PC-9 (cell line): ENCODE data around the gene CACNA1H. TPM values are rescaled to one million over a fixed set of nuclear protein-coding genes. Genes with fewer than 3 reads are reported as not detected.

ENCODE experiments used
- BruUV-seq: library from RNA; stranded (reverse); fragments of 400-500 nt; replicated peaks from 2 replicates; lab custom pipeline; 2021; lab: Mats Ljungman, UMichigan
- CTCF ChIA-PET: fragments of 300-600 bp; sonication (Branson Sonifier 250); formaldehyde crosslinking; loops from one replicate; lab custom pipeline; 2022; ENCODE audit warnings: antibody characterized with exemption; lab: Charles Lee
- POLR2A ChIA-PET: fragments of 300-600 bp; sonication (Branson Sonifier 250); formaldehyde crosslinking; loops from one replicate; lab custom pipeline; 2022; ENCODE audit warnings: antibody characterized with exemption; ENCODE audit not compliant: unreplicated experiment; lab: Charles Lee
- DNase-seq, 2 experiments: peaks; one replicate each; pipeline versions ENCODE4 v3.0.0 to v3.0.0-alpha.2; 2015 to 2022; ENCODE audit warnings: mixed read lengths in 1 of 2
- H2AFZ ChIP-seq: fragments of 200-600 bp; sonication (generic); 2 replicates; pipeline ENCODE4 v1.8.1; 2017; ENCODE audit warnings: antibody characterized with exemption
- H3F3A ChIP-seq: fragments of 200-600 bp; sonication (generic); 2 replicates; pipeline ENCODE4 v1.8.1; 2017; ENCODE audit warnings: antibody characterized with exemption, mild to moderate bottlenecking, low read depth; ENCODE audit not compliant: insufficient read depth
- H3K27ac ChIP-seq: fragments of 200-600 bp; sonication (generic); 2 replicates; pipeline ENCODE4 v1.6.1; 2016; ENCODE audit warnings: mixed run types
- H3K27me3 ChIP-seq: fragments of 200-600 bp; sonication (generic); 2 replicates; pipeline ENCODE4 v1.6.1; 2016; ENCODE audit warnings: low read depth, mixed run types; ENCODE audit not compliant: insufficient read depth
- H3K36me3 ChIP-seq: fragments of 200-600 bp; sonication (generic); 2 replicates; pipeline ENCODE4 v1.6.1; 2016; ENCODE audit warnings: low read depth, mixed run types
- H3K4me1 ChIP-seq: fragments of 200-600 bp; sonication (generic); replicated peaks from 2 replicates; pipeline ENCODE4 v1.6.1; 2016; ENCODE audit warnings: mixed run types; ENCODE audit not compliant: insufficient read depth
- H3K4me2 ChIP-seq: fragments of 200-600 bp; sonication (generic); 2 replicates; pipeline ENCODE4 v1.6.1; 2017; ENCODE audit warnings: mixed run types
- H3K4me3 ChIP-seq: fragments of 200-600 bp; sonication (generic); 2 replicates; pipeline ENCODE4 v1.6.1; 2016; ENCODE audit warnings: mixed run types
- H3K79me2 ChIP-seq: fragments of 200-600 bp; sonication (generic); 2 replicates; pipeline ENCODE4 v1.6.1; 2017; ENCODE audit warnings: low read depth, mixed run types
- H3K9me2 ChIP-seq: fragments of 200-600 bp; sonication (generic); 2 replicates; pipeline ENCODE4 v1.8.1; 2017; ENCODE audit warnings: mild to moderate bottlenecking; ENCODE audit not compliant: insufficient read depth
- H3K9me3 ChIP-seq: fragments of 200-600 bp; sonication (generic); 2 replicates; pipeline ENCODE4 v1.8.1; 2016; ENCODE audit warnings: low read depth; ENCODE audit not compliant: insufficient read depth
- H4K20me1 ChIP-seq: fragments of 200-600 bp; sonication (generic); 2 replicates; pipeline ENCODE4 v1.8.1; 2017; ENCODE audit not compliant: insufficient read depth
- CTCF ChIP-seq: fragments of 200-600 bp; sonication (generic); conservative IDR thresholded peaks from 2 replicates; pipeline ENCODE4 v1.6.1; 2017; ENCODE audit warnings: mixed run types, antibody characterized with exemption, mild to moderate bottlenecking, moderate library complexity
- EZH2 ChIP-seq: fragments of 200-600 bp; sonication (generic); IDR thresholded peaks from 2 replicates; pipeline ENCODE4 v1.8.0; 2017; ENCODE audit warnings: antibody characterized with exemption, low read depth
- intact Hi-C: fragments of 100-400 bp; cut with micrococcal nuclease; formaldehyde crosslinking; loops from one replicate; pipeline ENCODE4 v1.10.0; 2022; ENCODE audit not compliant: unreplicated experiment
- total RNA-seq: library from RNA; stranded (reverse); gene quantifications from 2 replicates; pipeline ENCODE4 v1.2.3, GENCODE V29; 2021

CACNA1H gene
- total RNA-seq, 1 experiment from 2014 or later: not detected

GRCh38 chr16:1147027-1147426 lies 5.9 kb upstream of the CACNA1H start:
- no peaks in the 10 kb centered on the region for H3K36me3 ChIP-seq
- no peaks in the 10 kb centered on the region for H4K20me1 ChIP-seq
- no peak overlapping the region for H3K4me3 ChIP-seq
- ChIA-PET POLR2A (no interaction called here), CTCF (interaction anchor here (0.7 kb wide), 1 partner anchor 559 kb away, joined by 8 read pairs; no protein-coding TSS in a partner anchor)
- no peaks in the 10 kb centered on the region for H3K9me3 ChIP-seq
- TF ChIP-seq CTCF (no peak), EZH2 (no peak)
- no TSS peak for BruUV-seq
- no peaks in the 10 kb centered on the region for H3K4me1 ChIP-seq
- intact Hi-C loops: no loop called here
- H3K27me3 ChIP-seq: peaks cover 55% of the 10 kb centered on the region
- no peak overlapping the region for H3K27ac ChIP-seq
- no peaks in the 10 kb centered on the region for H3K79me2 ChIP-seq
- no peaks in the 10 kb centered on the region; the same call in 1 of the 2 replicates for H3F3A ChIP-seq
- no peaks in the 10 kb centered on the region for H3K9me2 ChIP-seq
- DNase-seq: no peak
- no peak overlapping the region for H3K4me2 ChIP-seq
- H2AFZ ChIP-seq: no peak overlapping the region

GRCh38 chr16:1149101-1149636 lies 3.7 kb upstream of the CACNA1H start:
- no peak overlapping the region for H3K4me2 ChIP-seq
- H2AFZ ChIP-seq: no peak overlapping the region
- ChIA-PET POLR2A (no interaction called here), CTCF (no interaction called here)
- no TSS peak for BruUV-seq
- H3K9me2 ChIP-seq: no peaks in the 10 kb centered on the region
- no peak overlapping the region for H3K4me3 ChIP-seq
- H3K9me3 ChIP-seq: no peaks in the 10 kb centered on the region
- no peaks in the 10 kb centered on the region for H3K36me3 ChIP-seq
- H3F3A ChIP-seq: no peaks in the 10 kb centered on the region; the same call in 1 of the 2 replicates
- H3K79me2 ChIP-seq: no peaks in the 10 kb centered on the region
- H3K27ac ChIP-seq: no peak overlapping the region
- intact Hi-C loops: no loop called here
- no peaks in the 10 kb centered on the region for H3K4me1 ChIP-seq
- H4K20me1 ChIP-seq: no peaks in the 10 kb centered on the region
- H3K27me3 ChIP-seq: peaks cover 35% of the 10 kb centered on the region
- TF ChIP-seq EZH2 (no peak), CTCF (no peak)
- DNase-seq: no peak

GRCh38 chr16:1150511-1150982 lies 2.4 kb upstream of the CACNA1H start:
- Histone ChIP-seq H3K9me3 (no peaks in the 10 kb centered on the region), H3K4me3 (no peak overlapping the region), H3K4me2 (no peak overlapping the region), H3K36me3 (no peaks in the 10 kb centered on the region), H3K9me2 (no peaks in the 10 kb centered on the region), H3K79me2 (no peaks in the 10 kb centered on the region), H3K27ac (no peak overlapping the region), H3K4me1 (no peaks in the 10 kb centered on the region), H3F3A (no peaks in the 10 kb centered on the region; the same call in 1 of the 2 replicates), H3K27me3 (peaks cover 28% of the 10 kb centered on the region), H4K20me1 (no peaks in the 10 kb centered on the region), H2AFZ (no peak overlapping the region)
- ChIA-PET POLR2A (no interaction called here), CTCF (no interaction called here)
- intact Hi-C loops: no loop called here
- DNase-seq: no peak
- TF ChIP-seq EZH2 (no peak), CTCF (no peak)
- BruUV-seq: no TSS peak
